Stomach (tissue), 4 donors: ENCODE measurements around the gene ITPR1.
A peak's percentile ranks its signal among the peaks of the same experiment; 100 is the strongest.

Experiments used
- EP300 ChIP-seq: sonication (generic); formaldehyde crosslinking; IDR thresholded peaks from one replicate; pipeline ENCODE4 v1.6.1; 2017; ENCODE audit warnings: antibody characterized with exemption
- POLR2A ChIP-seq, 4 donors: fragments of 450-650 bp; IDR thresholded peaks; one replicate each; pipeline ENCODE4 v1.6.1; 2016; ENCODE audit warnings: antibody characterized with exemption in 4 of 4, control low read depth in 2 of 4, mild to moderate bottlenecking in 1 of 4, moderate library complexity in 1 of 4
- POLR2AphosphoS5 ChIP-seq, 3 donors: sonication (generic); formaldehyde crosslinking; IDR thresholded peaks; one replicate each; pipeline ENCODE4 v1.6.1; 2016; ENCODE audit warnings: antibody characterized with exemption in 3 of 3

DNA sequence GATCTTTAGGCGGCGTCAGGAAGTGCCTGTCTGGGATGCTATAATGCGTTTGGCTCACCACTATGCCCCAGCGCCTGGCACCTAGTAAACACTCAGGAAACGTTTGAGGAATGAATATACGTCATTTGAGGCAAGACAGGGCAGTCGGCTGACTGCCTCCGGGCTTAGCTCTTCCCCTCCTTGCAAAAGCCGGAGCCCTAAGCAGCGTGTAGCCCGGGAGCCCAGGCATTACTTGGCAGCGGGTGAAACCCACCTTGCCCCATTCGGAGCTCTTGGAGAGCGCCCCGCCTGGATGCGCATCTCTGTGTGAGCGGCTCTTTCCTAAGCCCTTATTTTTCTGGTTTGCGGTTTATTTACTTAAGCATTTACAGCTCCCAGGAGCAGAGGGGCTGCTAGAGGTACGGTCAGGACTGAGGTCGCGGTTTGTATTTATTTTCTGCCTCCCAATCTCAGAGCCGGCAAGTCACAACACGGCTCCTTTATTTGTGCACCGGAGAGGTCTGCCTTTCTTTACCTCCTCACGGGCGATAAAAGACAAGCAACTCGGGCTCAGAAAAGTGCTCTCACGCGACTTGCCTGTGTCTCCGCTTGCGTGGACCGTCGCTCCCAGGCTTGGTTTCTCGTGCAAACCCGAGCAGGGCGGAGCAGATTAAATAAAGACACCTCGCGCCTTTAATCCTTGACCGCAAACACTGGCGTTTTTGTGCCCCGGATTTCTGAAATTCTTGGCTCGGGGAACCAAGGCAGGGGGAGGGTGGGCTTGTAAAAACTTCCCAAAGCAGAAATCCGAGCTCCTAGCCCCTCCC is 737 bp upstream of the ITPR1 start:
- no peak for TF ChIP-seq POLR2A (IDR thresholded peaks at IDR 0.05)
- peak in 2 of 3 donors; percentile 55 to 73 for TF ChIP-seq POLR2AphosphoS5 (IDR thresholded peaks at IDR 0.05)
- TF ChIP-seq EP300: no peak
